Loucy (cell line): Measurements from ENCODE around the gene JAK3.

Experiments
- H2AFZ ChIP-seq: fragments of 200-600 bp; sonication (generic); 2 replicates; pipeline ENCODE4 v1.6.0; 2016; ENCODE audit warnings: antibody characterized with exemption, mild to moderate bottlenecking, low read length, moderate library complexity
- H3F3A ChIP-seq: fragments of 200-600 bp; 2 replicates; pipeline ENCODE4 v1.6.0; 2016; ENCODE audit warnings: antibody characterized with exemption, low read depth, mild to moderate bottlenecking
- H3K27me3 ChIP-seq: fragments of 200-600 bp; sonication (generic); 2 replicates; pipeline ENCODE4 v1.6.1; 2014; ENCODE audit warnings: low read length, mild to moderate bottlenecking; ENCODE audit not compliant: insufficient read depth, poor library complexity, severe bottlenecking
- H3K36me3 ChIP-seq: fragments of 200-600 bp; sonication (generic); 2 replicates; pipeline ENCODE4 v1.6.1; 2016; ENCODE audit warnings: low read length; ENCODE audit not compliant: insufficient read depth
- H3K4me1 ChIP-seq: fragments of 200-600 bp; sonication (generic); 2 replicates; pipeline ENCODE4 v1.5.1; 2014; ENCODE audit warnings: low read length, mild to moderate bottlenecking; ENCODE audit not compliant: insufficient read depth, poor library complexity, severe bottlenecking
- H3K4me2 ChIP-seq: fragments of 200-600 bp; sonication (generic); 2 replicates; pipeline ENCODE4 v1.6.0; 2014; ENCODE audit warnings: antibody characterized with exemption, low read length, low read depth, mild to moderate bottlenecking; ENCODE audit not compliant: poor library complexity, severe bottlenecking
- H3K4me3 ChIP-seq: fragments of 200-600 bp; sonication (generic); 2 replicates; pipeline ENCODE4 v1.5.1; 2014; ENCODE audit warnings: low read length, mild to moderate bottlenecking, mixed read lengths; ENCODE audit not compliant: poor library complexity, severe bottlenecking
- H3K79me2 ChIP-seq: fragments of 200-600 bp; sonication (generic); 2 replicates; pipeline ENCODE4 v1.6.1; 2014; ENCODE audit warnings: low read length; ENCODE audit not compliant: insufficient read depth
- H3K9ac ChIP-seq: fragments of 200-600 bp; sonication (generic); 2 replicates; pipeline ENCODE4 v1.6.0; 2014; ENCODE audit warnings: mild to moderate bottlenecking, low read depth, low read length, moderate library complexity; ENCODE audit not compliant: poor library complexity, severe bottlenecking
- H3K9me2 ChIP-seq: fragments of 200-600 bp; sonication (generic); replicated peaks from 2 replicates; pipeline ENCODE4 v1.6.1; 2016; ENCODE audit warnings: low read depth, low read length, mixed read lengths
- H3K9me3 ChIP-seq: fragments of 200-600 bp; sonication (generic); 2 replicates; pipeline ENCODE4 v1.6.1; 2014; ENCODE audit warnings: mild to moderate bottlenecking, antibody characterized with exemption, low read length, low read depth; ENCODE audit not compliant: insufficient read depth
- H4K20me1 ChIP-seq: fragments of 200-600 bp; sonication (generic); 2 replicates; pipeline ENCODE4 v1.6.0; 2014; ENCODE audit warnings: antibody characterized with exemption, low read length, mild to moderate bottlenecking; ENCODE audit not compliant: insufficient read depth, poor library complexity, severe bottlenecking
- CTCF ChIP-seq: fragments of 200-600 bp; sonication (generic); conservative IDR thresholded peaks from 2 replicates; pipeline ENCODE4 v1.5.1; 2014; ENCODE audit warnings: mild to moderate bottlenecking, antibody characterized with exemption, low read length
- EZH2phosphoT487 ChIP-seq: fragments of 200-600 bp; IDR thresholded peaks from 2 replicates; pipeline ENCODE4 v1.6.1; 2018; ENCODE audit warnings: antibody characterized with exemption, mild to moderate bottlenecking, moderate library complexity, borderline replicate concordance

The JAK3 gene

GRCh38 chr19:17855280-17856152 is 7.7 kb upstream of the JAK3 start:
- Histone ChIP-seq H3K79me2 (peaks cover 9% of the 10 kb centered on the region), H3K9me2 (no peaks in the 10 kb centered on the region), H3K9me3 (no peaks in the 10 kb centered on the region), H3K9ac (no peak overlapping the region), H3K27me3 (peaks cover 6% of the 10 kb centered on the region), H3K4me2 (peak overlapping the region; percentile 44), H3K4me1 (peaks cover 9% of the 10 kb centered on the region), H2AFZ (peak overlapping the region; percentile 78; the same call in 1 of the 2 replicates), H3K4me3 (no peak overlapping the region), H3K36me3 (peaks cover 5% of the 10 kb centered on the region; the same call in 1 of the 2 replicates), H4K20me1 (peaks cover 7% of the 10 kb centered on the region), H3F3A (no peaks in the 10 kb centered on the region)
- TF ChIP-seq CTCF (peak; percentile 91), EZH2phosphoT487 (no peak)

GRCh38 chr19:17854061-17854460 is 6.3 kb upstream of the JAK3 start:
- Histone ChIP-seq H3K9ac (no peak overlapping the region), H3K79me2 (no peaks in the 10 kb centered on the region), H3K9me2 (no peaks in the 10 kb centered on the region), H3K4me3 (no peak overlapping the region), H3K4me1 (peaks cover 18% of the 10 kb centered on the region), H3F3A (no peaks in the 10 kb centered on the region), H4K20me1 (no peaks in the 10 kb centered on the region), H3K36me3 (no peaks in the 10 kb centered on the region), H3K9me3 (no peaks in the 10 kb centered on the region), H3K4me2 (no peak overlapping the region), H3K27me3 (no peaks in the 10 kb centered on the region), H2AFZ (no peak overlapping the region)
- TF ChIP-seq CTCF (no peak), EZH2phosphoT487 (no peak)

DNA sequence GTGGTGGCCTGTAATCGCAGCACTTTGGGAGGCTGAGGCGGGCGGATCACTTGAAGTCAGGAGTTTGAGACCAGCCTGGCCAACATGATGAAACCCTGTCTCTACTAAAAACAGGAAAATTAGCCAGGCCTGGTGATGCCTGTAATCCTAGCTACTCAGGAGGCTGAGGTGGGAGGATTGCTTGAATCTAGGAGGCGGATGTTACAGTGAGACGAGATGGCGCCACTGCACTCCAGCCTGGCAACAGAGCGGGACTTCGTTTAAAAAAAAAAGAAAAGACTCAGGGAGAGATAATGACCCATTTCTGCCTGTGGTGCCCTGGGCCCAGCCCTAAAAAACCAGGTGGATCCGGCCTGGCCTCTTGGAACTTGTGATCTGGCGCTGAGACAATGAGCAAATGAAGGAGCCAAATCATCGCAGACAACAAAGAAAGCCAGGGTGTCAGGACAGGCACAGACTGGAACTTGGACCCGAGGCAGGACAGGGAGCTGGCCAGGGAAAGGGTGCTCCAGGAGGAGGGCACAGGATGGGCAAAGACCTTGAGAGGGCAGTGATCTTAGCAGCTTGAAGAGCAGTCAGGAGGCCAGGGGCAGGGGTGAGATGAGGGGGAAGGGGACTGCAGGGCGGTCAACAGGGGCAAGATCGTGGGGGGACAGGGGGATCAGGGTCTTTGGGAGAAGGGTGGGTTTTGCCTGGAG is 962 bp upstream of the JAK3 start:
- H3F3A ChIP-seq, result no peaks in the 10 kb centered on the region
- H3K4me3 ChIP-seq, result peak overlapping the region; percentile 74
- peak overlapping the region; percentile 83 for H3K9ac ChIP-seq
- H3K27me3 ChIP-seq, result no peaks in the 10 kb centered on the region
- H3K79me2 ChIP-seq, result peaks cover 31% of the 10 kb centered on the region
- peaks cover 41% of the 10 kb centered on the region for H3K4me1 ChIP-seq
- no peak overlapping the region for H2AFZ ChIP-seq
- TF ChIP-seq CTCF (no peak), EZH2phosphoT487 (no peak)
- no peaks in the 10 kb centered on the region for H4K20me1 ChIP-seq
- no peaks in the 10 kb centered on the region for H3K9me3 ChIP-seq
- peak overlapping the region; percentile 84 for H3K4me2 ChIP-seq
- no peaks in the 10 kb centered on the region for H3K9me2 ChIP-seq
- H3K36me3 ChIP-seq, result no peaks in the 10 kb centered on the region
